ENCODE measurements around the gene CTXN1. TPM values are rescaled to one million over a fixed set of nuclear protein-coding genes. Genes with fewer than 3 reads are reported as not detected.
A peak's percentile ranks its signal among the peaks of the same experiment; 100 is the strongest.
"Not testable (repeated sequence)": the region's sequence is repeated elsewhere in the genome, so short reads cannot be mapped to it uniquely, and the experiment has no call there.

The CTXN1 gene
- total RNA-seq, 2 donors from 2014 or later, result 0.19 TPM; not detected in 1

DNA sequence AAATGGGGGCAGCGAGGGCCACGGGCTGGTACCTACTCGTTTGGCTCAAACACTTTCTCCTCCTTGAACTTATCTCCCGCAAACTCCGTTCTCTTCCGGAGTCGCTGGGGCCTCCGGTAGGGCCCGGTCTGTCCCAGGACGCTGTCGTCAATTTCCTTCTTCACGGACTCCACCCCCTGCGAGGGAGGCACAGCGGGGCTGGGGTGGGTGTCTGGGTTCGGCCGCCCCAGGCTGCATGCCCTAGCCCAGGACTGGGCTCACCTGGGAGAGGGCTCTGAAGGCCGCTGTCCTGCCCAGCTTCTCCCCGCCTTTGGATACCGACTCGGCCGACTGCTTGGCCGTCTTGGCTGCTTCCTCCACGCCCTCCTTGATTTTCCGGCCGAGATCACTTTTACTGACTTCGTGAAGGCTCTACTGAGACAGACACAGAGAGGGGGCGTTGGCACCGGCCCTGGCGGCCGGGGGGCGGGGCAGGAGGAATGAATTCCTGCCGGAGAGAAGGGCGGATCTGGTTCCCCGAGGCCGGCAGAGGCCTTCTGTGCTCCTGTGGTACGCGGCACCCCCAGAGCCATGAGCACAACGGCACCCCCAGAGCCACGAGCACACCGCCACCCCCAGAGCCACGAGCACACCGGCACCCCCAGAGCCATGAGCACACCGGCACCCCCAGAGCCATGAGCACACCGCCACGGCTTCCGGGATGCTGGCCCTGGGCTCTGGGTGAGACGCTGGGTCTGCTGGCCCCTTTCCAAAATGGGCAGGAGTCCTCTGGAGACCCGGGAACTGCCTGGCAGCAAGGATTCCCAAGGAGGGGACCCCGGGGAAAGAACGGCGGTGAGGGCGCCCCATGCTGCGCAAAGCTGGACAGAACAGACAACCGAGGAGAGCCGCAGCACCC, 8.1 kb upstream of the CTXN1 start:
- Mint-ChIP-seq H3K4me1 (peaks cover 6% of the 10 kb centered on the region), H3K27ac (no peak overlapping the region), H3K4me3 (no peak overlapping the region), H3K36me3 (ENCODE audit: low read depth) (peaks cover 71% of the 10 kb centered on the region), H3K9me3 (no peaks in the 10 kb centered on the region), H3K27me3 (no peaks in the 10 kb centered on the region)
- ATAC-seq (replicated peaks), result no peak

DNA sequence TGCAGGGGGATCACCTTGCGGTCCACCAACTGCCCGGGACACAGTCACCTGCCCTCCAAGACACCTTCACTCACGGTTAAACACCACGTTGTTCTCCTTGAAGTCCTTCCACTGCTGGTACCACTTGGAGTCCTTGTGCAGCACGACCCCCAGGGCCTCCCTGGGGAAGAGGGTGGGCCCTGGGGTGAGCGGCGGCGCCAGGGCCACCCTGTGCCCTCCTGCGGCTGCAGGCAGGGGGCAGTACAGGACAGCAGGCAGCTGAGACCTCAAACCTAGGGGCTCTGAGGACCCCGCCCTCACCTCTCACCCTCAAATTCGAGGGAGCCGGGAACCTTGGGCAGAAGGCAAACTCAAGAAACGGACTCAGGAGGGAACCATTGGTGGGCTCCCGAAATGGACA, 7.5 kb upstream of the CTXN1 start:
- Mint-ChIP-seq H3K9me3 (no peaks in the 10 kb centered on the region), H3K27me3 (no peaks in the 10 kb centered on the region), H3K4me1 (peaks cover 8% of the 10 kb centered on the region), H3K4me3 (no peak overlapping the region), H3K36me3 (ENCODE audit: low read depth) (peaks cover 67% of the 10 kb centered on the region), H3K27ac (no peak overlapping the region)
- ATAC-seq (replicated peaks), result no peak

DNA sequence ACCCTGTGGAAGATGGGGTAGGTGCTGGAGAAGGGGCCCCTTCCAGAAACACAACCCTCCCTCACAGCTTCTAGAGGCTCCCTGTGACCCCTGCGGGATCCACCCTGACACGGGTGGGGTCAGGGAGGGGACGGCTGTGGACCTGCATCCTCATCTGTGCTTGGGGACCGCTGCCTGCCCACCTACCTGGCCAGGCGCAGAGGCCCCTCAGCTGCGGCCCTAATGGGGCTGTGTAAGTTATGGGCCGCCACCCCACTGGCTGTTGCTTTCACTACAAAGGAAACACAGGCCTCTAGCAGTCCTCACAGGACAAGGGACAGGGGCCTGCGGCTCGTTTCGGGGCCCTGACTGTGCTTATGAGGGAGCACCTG, 7.0 kb upstream of the CTXN1 start:
- Mint-ChIP-seq H3K36me3 (ENCODE audit: low read depth) (peaks cover 65% of the 10 kb centered on the region), H3K4me3 (no peak overlapping the region), H3K27me3 (no peaks in the 10 kb centered on the region), H3K27ac (no peak overlapping the region), H3K4me1 (peaks cover 10% of the 10 kb centered on the region), H3K9me3 (no peaks in the 10 kb centered on the region)
- ATAC-seq (replicated peaks), result no peak

DNA sequence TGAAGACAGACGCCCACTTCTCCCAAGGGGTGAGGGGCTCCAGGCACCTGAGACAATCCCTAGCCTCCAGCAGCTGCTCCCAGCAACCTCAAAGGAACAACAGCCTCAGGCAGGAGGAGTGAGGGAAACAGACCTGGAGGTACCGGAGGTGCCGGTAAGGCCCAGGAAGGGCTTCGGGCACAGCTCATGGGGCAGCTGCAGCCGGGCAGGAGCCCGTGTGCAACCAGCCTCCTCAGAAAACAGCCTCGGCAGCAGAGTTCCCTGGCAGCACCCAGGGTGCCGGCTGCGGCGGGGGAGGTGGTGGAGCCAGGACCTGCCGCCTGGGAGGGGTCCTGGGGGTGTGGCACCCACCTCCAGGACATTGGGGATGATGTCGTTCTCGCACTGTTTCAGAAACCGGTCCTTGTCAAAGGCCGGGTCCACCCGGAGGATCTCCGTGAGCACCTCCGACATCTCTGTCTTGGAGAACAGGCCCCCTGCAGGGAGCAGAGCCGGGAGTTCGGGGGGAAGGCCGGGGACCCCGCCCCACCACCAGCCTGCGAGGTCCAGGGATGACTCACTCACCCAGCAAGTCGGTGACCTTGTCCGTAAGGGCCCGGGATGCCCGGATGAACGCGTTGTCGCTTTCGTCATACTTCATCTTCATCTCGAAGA, 6.5 kb upstream of the CTXN1 start:
- no peak for ATAC-seq (replicated peaks)
- Mint-ChIP-seq H3K4me3 (no peak overlapping the region), H3K9me3 (no peaks in the 10 kb centered on the region), H3K36me3 (ENCODE audit: low read depth) (peaks cover 60% of the 10 kb centered on the region), H3K27ac (no peak overlapping the region), H3K4me1 (peaks cover 10% of the 10 kb centered on the region), H3K27me3 (no peaks in the 10 kb centered on the region)

DNA sequence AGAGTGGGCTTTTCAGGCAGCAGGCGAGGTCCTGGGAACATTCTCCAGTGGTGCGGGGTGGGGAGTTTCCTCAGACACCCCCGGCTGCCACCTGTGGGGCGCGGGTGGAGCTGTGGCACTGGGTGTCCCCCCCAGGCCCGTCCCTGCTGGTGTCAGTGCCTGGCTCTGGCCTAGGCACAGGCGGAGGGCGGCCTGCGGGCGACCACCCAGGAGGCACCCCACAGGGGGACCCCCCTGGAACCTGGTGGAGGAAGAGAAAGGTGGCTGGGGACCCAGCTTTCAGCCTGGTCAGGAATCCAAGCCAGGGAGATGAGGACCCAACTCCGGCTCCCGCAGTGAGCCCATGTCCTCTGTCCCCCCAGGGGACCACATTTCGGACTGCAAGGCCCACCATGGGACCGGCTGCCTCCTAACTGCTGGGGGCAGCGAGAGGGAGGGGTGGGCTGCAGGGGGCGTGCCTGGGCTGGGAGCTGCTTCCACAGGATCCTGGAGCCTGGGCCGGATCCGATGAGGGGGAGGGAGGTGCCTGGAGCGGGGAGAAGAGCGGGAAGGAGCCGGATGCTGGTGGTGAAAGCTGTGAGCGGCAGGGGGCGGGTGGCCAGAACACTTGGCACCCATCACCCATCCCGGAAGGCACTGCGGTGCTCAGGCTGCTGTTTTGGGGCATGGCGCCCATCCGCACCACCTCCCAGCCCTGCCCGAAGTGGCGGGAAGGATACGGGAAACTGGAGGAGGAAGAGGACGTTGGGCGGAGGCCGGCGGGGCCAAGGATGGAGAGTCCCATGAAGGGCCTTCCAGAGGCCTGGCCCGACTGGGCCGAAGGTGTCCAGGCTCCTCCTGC, 5.5 kb upstream of the CTXN1 start:
- Mint-ChIP-seq H3K9me3 (no peaks in the 10 kb centered on the region), H3K36me3 (ENCODE audit: low read depth) (peaks cover 52% of the 10 kb centered on the region), H3K4me3 (no peak overlapping the region), H3K27me3 (no peaks in the 10 kb centered on the region), H3K4me1 (peaks cover 10% of the 10 kb centered on the region), H3K27ac (no peak overlapping the region)
- no peak for ATAC-seq (replicated peaks)

DNA sequence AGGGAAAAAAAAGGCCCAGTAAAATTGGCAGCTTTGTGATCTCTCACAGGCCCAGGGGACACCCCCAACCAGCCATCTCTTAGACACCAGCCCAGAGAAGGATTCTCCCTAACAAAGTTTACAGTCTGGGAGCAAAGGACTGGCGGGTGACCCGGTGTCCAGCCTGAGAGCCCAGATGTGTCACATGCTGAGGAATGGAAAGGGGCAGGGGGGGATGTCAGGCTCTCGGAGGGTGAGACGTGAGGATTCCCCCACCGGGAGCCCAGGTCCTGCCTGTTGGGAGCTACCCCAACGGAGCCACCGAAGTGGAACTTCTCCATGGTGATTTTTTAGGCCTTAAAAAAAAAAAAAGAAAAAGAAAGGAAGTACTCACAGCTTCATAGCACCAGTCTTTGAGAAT, 4.8 kb upstream of the CTXN1 start:
- no peak overlapping the region for H3K27ac Mint-ChIP-seq
- no peaks in the 10 kb centered on the region for H3K27me3 Mint-ChIP-seq
- peaks cover 45% of the 10 kb centered on the region for H3K36me3 Mint-ChIP-seq (ENCODE audit: low read depth)
- H3K4me3 Mint-ChIP-seq, result no peak overlapping the region
- ATAC-seq (replicated peaks), result no peak
- no peaks in the 10 kb centered on the region for H3K9me3 Mint-ChIP-seq
- H3K4me1 Mint-ChIP-seq, result peaks cover 10% of the 10 kb centered on the region

DNA sequence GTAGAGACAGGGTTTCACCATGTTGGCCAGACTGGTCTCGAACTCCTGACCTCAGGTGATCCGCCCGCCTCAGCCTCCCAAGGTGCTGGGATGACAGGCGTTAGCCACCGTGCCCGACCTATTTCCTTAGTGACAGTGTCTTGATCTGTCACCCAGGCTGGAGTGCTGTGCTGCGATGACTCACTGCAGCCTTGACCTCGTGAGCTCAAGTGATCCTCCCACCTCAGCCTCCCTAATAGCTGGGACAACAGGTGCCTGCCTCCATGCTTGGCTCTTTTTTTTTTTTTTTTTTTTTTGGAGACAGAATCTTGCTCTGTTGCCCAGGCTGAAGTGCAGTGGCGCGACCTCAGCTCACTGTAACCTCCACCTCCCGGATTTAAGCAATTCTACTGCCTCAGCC, 4.1 kb upstream of the CTXN1 start:
- Mint-ChIP-seq H3K4me1 (peaks cover 10% of the 10 kb centered on the region), H3K36me3 (ENCODE audit: low read depth) (peaks cover 38% of the 10 kb centered on the region), H3K27ac (peak overlapping the region; percentile 5)
- not testable (repeated sequence) for H3K9me3 Mint-ChIP-seq, H3K27me3 Mint-ChIP-seq, H3K4me3 Mint-ChIP-seq
- ATAC-seq (replicated peaks), result peak; percentile 61

DNA sequence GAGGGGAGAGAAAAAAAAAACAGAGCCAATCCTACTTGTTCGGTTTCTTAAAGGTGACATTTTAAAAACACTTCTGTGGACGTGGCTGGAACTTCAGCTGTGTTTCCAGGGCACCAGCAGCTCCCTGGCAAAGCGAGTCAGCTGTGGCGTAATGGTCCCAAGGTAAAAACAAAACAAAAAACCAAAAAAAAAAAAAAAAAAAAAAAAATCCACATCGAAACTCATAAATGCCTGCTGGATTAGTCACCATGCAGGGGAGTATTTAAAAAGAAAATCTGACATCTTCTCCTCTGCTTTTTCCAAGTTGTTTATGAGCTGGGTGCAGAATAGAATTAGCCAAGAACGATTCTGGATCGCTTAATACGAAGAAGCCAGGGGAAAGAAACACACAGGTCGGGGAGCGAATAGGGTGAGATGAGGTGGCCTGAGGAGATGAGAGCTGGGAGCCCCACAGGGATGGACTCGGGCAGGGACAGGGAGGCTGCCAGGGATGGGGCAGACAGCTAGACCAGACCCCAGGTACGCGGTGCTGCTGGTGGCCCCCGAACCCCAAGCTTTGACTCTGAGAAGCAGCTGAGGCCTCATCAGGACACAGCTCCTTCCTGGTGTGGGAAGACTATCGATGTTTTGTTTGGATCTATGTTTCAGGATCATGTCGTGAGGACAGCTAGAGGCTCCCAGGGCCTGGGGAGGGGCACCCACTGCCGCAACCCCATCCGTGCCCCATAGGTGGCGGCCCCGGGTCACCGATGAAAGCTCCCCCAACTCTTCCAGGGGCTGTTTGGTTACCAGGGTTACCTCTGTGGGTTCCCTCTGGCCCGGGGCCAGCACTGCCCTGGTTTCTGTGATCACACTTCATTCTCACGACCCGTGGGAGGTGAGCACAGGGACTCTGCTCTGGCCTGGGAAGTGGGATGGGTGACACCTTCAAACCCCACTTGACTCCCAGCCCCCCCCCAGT, 3.1 kb upstream of the CTXN1 start:
- H3K4me1 Mint-ChIP-seq, result peaks cover 10% of the 10 kb centered on the region
- H3K4me3 Mint-ChIP-seq, result no peak overlapping the region
- H3K27me3 Mint-ChIP-seq, result no peaks in the 10 kb centered on the region
- ATAC-seq (replicated peaks), result peak; percentile 37
- H3K36me3 Mint-ChIP-seq (ENCODE audit: low read depth), result peaks cover 33% of the 10 kb centered on the region
- no peaks in the 10 kb centered on the region for H3K9me3 Mint-ChIP-seq
- H3K27ac Mint-ChIP-seq, result peak overlapping the region; percentile 5

DNA sequence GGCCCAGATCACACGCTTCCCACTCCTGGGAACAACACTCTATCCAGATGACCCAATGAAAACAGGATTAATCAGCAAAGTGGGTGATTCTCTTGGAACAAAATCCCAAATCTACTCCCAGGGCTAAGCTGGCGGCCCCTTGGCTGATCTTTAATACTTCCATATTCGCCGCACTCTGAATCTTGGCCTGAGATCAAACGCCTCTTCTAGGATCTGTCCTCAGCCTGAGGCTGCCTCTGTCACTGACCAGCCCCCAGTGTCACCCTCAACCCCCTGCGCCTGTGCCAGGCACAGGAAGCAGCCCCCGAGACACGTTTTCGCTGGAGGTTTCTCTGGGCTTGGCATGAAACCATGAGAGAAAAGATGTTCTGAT, 2.4 kb upstream of the CTXN1 start:
- no peaks in the 10 kb centered on the region for H3K27me3 Mint-ChIP-seq
- no peak overlapping the region for H3K4me3 Mint-ChIP-seq
- peak overlapping the region; percentile 5 for H3K27ac Mint-ChIP-seq
- H3K4me1 Mint-ChIP-seq, result peaks cover 10% of the 10 kb centered on the region
- peaks cover 33% of the 10 kb centered on the region for H3K36me3 Mint-ChIP-seq (ENCODE audit: low read depth)
- no peaks in the 10 kb centered on the region for H3K9me3 Mint-ChIP-seq
- no peak for ATAC-seq (replicated peaks)

DNA sequence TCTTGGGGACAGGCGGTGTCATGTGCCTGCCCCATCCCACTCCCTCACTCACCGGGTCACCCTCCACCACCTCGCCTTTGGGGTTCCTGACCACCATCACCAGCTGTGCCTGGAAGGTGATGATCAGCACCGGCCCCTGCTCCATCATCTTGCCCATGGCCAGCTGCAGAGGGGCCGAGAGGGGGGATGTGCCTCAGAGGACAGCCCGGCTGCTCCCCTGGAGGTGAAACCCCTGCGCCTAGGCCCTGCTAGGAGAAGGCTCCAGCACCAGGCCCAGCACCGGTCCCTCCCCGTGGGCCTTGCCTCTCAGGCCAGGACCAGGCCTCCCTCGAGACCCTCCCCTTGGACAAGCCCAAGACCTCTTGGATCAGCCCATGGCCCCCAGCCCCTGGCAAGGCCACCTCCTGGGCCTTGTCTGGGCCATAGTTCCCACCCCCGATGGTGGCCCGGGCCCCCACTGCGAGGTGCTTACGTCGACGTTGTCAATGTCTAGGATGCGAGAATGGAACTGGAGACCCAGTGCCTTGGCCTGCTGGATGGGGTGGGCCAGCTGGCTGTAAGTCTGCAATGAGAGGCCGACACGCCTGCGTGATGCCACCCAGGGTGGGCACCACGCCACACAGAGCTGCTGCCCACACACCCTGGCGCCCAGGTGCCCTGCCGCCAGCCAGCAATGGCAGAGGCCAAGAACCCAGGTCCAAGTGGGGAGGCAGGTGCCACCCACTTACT, 1.8 kb upstream of the CTXN1 start:
- H3K4me1 Mint-ChIP-seq, result peaks cover 10% of the 10 kb centered on the region
- no peaks in the 10 kb centered on the region for H3K27me3 Mint-ChIP-seq
- no peak for ATAC-seq (replicated peaks)
- no peak overlapping the region for H3K4me3 Mint-ChIP-seq
- peak overlapping the region; percentile 5 for H3K27ac Mint-ChIP-seq
- H3K36me3 Mint-ChIP-seq (ENCODE audit: low read depth), result peaks cover 33% of the 10 kb centered on the region
- no peaks in the 10 kb centered on the region for H3K9me3 Mint-ChIP-seq

DNA sequence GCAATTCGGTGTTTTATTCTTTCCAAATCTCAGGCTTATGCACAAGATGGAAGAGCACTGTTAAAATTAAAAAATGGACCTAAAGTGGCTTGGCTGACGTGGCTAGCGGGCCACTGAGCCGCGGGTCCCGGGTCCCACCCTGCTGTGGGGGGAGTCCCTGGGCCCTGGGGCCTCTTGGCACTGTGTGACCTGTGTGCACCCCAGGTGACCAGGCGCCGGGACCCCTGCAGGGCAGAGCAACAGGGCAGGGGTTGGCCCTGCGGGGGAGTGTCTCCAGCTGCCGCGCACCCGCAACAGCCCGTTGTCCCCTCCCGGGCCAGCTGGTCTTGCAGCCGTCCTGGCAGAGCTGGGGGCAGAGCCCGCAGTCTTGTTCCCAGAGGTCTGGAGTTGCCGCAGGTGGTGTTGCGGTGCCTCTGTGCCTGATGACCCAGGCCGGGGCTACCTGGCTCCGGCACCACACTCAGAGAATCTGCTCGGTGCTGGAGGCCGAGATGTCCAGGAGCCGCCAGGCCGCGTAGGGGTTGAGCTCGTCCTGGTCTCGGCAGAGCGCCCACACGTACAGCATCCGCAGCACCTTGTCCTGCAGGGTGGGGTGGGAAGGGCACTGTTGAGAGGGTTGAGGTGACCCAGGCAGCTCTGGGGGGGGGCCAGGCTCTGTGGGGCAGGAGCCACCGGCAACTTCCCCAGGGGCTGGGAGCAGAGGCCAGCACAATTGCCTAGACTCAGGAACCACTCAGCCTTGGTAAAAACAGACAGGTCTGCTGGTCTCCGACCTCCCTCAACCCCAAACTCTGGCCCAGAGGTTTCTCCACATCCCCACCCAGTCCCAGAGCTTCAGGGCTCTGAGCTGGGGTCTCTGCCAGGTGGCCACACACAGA, 1.0 kb upstream of the CTXN1 start:
- Mint-ChIP-seq H3K36me3 (ENCODE audit: low read depth) (peaks cover 25% of the 10 kb centered on the region), H3K4me3 (peak overlapping the region; percentile 46), H3K27me3 (no peaks in the 10 kb centered on the region), H3K4me1 (peaks cover 10% of the 10 kb centered on the region), H3K27ac (no peak overlapping the region), H3K9me3 (no peaks in the 10 kb centered on the region)
- ATAC-seq (replicated peaks), result no peak

DNA sequence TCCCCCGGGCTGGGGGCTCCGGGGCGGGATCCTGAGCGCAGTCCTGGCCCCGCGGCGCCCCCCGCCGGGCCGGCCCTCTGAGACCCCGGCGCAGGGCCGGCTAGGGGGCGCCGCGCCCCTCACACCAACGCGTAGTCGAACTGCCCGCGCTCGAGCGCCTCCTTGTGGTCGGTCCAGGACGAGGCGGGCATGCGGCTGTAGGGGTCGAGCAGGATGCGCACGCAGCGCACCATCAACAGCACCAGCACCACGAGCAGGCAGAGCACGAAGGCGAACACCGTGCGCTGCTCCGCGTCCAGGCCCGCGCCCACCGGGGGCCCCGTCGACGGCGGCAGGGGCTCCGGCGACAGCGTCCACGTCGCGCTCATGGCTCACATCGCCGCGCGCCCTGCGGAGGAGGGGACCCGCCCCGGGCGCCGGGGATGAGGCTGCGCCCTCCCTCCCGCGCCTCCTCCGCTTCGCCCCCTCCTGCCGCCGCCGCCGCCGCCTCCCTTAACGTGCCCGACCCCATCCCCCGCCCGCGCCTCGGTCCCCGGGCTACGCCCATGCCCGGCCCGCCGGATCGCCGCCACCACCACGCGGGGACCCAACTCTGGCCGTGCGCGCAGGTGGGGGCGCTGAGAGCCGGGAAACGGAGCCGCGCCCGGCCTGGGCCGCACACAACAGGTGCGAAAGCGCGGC, 624 bp downstream of the CTXN1 start:
- Mint-ChIP-seq H3K27ac (no peak overlapping the region), H3K4me1 (peaks cover 15% of the 10 kb centered on the region), H3K4me3 (peak overlapping the region; percentile 53), H3K9me3 (no peaks in the 10 kb centered on the region), H3K36me3 (ENCODE audit: low read depth) (peaks cover 12% of the 10 kb centered on the region), H3K27me3 (no peaks in the 10 kb centered on the region)
- peak; percentile 14 for ATAC-seq (replicated peaks)
